Ascending aorta (tissue), 2 donors: Measurements from ENCODE around the gene MTG2. TPM values are rescaled to one million over a fixed set of nuclear protein-coding genes. Genes with fewer than 3 reads are reported as not detected.

Experiments
- DNase-seq, 2 donors: peaks; one replicate each; pipeline ENCODE4 v3.0.0-alpha.2; 2019; ENCODE audit warnings: low spot score in 2 of 2
- H3K27ac ChIP-seq, 2 donors: fragments of 200-600 bp; sonication (generic); one replicate each; pipeline ENCODE4 v1.5.1; 2016 to 2017; ENCODE audit warnings: mild to moderate bottlenecking in 1 of 2
- H3K27me3 ChIP-seq: fragments of 200-600 bp; sonication (generic); one replicate; pipeline ENCODE4 v1.5.1; 2017
- H3K36me3 ChIP-seq, 2 donors: fragments of 200-600 bp; sonication (generic); one replicate each; pipeline ENCODE4 v1.5.1; 2016
- H3K4me1 ChIP-seq, 2 donors: fragments of 200-600 bp; sonication (generic); one replicate each; pipeline ENCODE4 v1.5.1; 2016 to 2017; ENCODE audit warnings: mild to moderate bottlenecking in 1 of 2
- H3K4me3 ChIP-seq, 2 donors: fragments of 200-600 bp; sonication (generic); one replicate each; pipeline ENCODE4 v1.5.1; 2016 to 2017; ENCODE audit warnings: mild to moderate bottlenecking in 1 of 2
- H3K9me3 ChIP-seq, 2 donors: fragments of 200-600 bp; sonication (generic); one replicate each; pipeline ENCODE4 v1.5.1; 2016
- intact Hi-C: fragments of 100-400 bp; cut with DNase I; formaldehyde crosslinking; loops from one replicate; pipeline ENCODE4 v1.15.1; 2023
- total RNA-seq: library from RNA; depleted of rRNA; stranded (reverse); fragments of >200 nt; gene quantifications from one replicate; pipeline ENCODE4 v1.1.0, GENCODE V29; 2016
- TF ChIP-seq, protein P1 (sequence below), 3 experiments: fragments of 200-600 bp in 2 of 3; fragments of 450-650 bp in 1 of 3; sonication (generic) in 2 of 3; IDR thresholded peaks; one replicate each; pipeline ENCODE4 v1.5.1; 2016 to 2019; ENCODE audit warnings: antibody characterized with exemption in 3 of 3, mild to moderate bottlenecking in 1 of 3, moderate library complexity in 1 of 3

The MTG2 gene
- total RNA-seq, 1 donor from 2014 or later, result 14.5 TPM

DNA sequence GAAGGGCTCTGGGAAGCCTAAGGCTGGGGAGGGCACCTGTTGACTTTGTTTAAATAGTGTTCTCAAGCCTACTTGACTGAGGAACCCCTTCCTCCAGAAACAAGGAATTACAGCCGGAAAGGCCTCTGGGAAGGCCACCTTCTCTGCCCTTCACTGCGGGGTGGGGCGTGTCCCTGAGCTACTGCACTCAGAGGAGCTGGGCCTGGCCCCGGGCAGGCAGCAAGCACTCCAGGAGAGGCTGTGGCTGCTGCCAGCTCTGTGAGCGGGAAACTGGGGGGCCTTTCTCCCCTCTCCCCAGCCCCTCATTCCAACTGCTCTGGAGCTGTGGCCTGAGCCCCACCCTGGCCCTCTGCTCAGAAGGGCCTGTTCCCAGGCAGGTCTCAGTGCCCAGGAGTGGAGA is 51.5 kb downstream of the MTG2 start:
- H3K27ac ChIP-seq, result no peak overlapping the region
- TF ChIP-seq, protein P1, sequence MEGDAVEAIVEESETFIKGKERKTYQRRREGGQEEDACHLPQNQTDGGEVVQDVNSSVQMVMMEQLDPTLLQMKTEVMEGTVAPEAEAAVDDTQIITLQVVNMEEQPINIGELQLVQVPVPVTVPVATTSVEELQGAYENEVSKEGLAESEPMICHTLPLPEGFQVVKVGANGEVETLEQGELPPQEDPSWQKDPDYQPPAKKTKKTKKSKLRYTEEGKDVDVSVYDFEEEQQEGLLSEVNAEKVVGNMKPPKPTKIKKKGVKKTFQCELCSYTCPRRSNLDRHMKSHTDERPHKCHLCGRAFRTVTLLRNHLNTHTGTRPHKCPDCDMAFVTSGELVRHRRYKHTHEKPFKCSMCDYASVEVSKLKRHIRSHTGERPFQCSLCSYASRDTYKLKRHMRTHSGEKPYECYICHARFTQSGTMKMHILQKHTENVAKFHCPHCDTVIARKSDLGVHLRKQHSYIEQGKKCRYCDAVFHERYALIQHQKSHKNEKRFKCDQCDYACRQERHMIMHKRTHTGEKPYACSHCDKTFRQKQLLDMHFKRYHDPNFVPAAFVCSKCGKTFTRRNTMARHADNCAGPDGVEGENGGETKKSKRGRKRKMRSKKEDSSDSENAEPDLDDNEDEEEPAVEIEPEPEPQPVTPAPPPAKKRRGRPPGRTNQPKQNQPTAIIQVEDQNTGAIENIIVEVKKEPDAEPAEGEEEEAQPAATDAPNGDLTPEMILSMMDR (IDR thresholded peaks at IDR 0.05), result no peak
- no peaks in the 10 kb centered on the region for H3K9me3 ChIP-seq
- intact Hi-C loops, result loop anchor here (10.0 kb wide), 2 partner anchors 170 to 700 kb away; partner anchors contain the start of genes GID8 and TAF4
- peaks cover under 1 to 2% of the 10 kb centered on the region in 2 donors for H3K4me1 ChIP-seq
- no peak overlapping the region for H3K4me3 ChIP-seq
- H3K36me3 ChIP-seq, result no peaks in the 10 kb centered on the region
- H3K27me3 ChIP-seq, result no peaks in the 10 kb centered on the region
- DNase-seq, result no peak

DNA sequence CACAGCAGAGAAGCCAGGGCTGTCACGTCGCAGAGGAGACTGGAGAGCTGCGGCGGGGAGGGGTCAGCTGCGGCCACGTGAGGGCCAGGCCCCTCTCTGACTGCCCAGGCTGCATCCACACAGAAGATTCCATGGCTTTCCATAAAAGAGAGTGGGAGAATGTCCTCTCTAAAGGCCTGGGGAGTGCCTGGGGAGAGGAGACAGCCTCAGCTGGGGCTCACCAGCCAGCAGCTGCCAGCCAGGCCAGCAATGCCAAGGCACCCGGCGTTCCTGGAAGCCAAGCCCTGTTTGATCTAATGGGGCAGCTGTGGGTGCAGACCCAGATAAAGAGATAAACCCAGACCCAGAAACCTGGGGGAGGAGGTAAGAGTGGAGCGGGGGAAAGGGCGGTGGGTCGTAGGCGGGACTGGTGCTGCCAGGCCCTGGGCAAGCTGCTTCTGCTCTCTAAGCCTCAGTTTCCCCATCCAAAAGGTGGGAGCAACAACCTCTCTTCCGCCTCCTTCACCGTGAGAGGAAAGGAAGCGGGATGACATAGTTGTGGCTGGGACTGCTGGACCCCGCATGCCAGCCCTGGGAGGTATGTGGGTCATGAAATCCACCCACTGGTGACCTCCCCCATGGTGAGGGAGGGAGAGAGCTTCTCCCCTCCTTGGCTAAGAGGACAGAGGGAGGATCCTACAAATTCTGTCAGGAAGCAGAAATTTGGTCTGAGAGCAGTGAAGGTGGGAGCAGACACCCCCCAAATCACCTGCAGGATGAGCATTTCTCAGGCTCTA is 52.4 kb downstream of the MTG2 start:
- TF ChIP-seq, protein P1 (IDR thresholded peaks at IDR 0.05), result no peak
- H3K27ac ChIP-seq, result no peak overlapping the region
- peaks cover 2 to 7% of the 10 kb centered on the region in 2 donors for H3K4me1 ChIP-seq
- no peaks in the 10 kb centered on the region for H3K9me3 ChIP-seq
- no peak for DNase-seq
- intact Hi-C loops, result loop anchor here (5.0 to 10.0 kb wide), 3 partner anchors 170 to 700 kb away; partner anchors contain the start of genes CABLES2, GID8 and TAF4
- no peak overlapping the region for H3K4me3 ChIP-seq
- H3K27me3 ChIP-seq, result no peaks in the 10 kb centered on the region
- no peaks in the 10 kb centered on the region for H3K36me3 ChIP-seq

DNA sequence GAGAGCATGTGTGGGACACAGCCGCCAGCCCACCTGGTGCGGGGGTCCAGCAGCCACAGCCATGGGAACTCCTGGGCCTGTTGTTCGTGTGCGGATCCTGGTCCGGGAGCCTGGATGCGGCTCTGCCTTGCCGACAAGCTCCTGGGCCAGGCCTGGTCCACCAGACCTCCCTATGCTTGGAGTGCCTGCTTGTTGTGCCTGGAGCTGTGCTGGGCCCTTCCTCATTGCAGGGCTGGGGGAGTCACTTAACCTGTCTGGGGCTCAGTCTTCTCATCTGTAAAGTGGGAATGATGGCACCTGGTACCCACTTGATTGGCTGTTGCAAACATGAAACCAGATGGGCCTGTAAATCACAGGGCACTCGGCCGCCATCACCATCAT is 52.9 kb downstream of the MTG2 start:
- H3K27me3 ChIP-seq, result no peaks in the 10 kb centered on the region
- no peak overlapping the region for H3K27ac ChIP-seq
- H3K36me3 ChIP-seq, result no peaks in the 10 kb centered on the region
- peaks cover 2 to 7% of the 10 kb centered on the region in 2 donors for H3K4me1 ChIP-seq
- DNase-seq, result no peak
- no peaks in the 10 kb centered on the region for H3K9me3 ChIP-seq
- TF ChIP-seq, protein P1 (IDR thresholded peaks at IDR 0.05), result no peak
- H3K4me3 ChIP-seq, result no peak overlapping the region
- intact Hi-C loops, result loop anchor here (5.0 to 10.0 kb wide), 3 partner anchors 171 to 699 kb away; partner anchors contain the start of genes CABLES2, GID8 and TAF4

DNA sequence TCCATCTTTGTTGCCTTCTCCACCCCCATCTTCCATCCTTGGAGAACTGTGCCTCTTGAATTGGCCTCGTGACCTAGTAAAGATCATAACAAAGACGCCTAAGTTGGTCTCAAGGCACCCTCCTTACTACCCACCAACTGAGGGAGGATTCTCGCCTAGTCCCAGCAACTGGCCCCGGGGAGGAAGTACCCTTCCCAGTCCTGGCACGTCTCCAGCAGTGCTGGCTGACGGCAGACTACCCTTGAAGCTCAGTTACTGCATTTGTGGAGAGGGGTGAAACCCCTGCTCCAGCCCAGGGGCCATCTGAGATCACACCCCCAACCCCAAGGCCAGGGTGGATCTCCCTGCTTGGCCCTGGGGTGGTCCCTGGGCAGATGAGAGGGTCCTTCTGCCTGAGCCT is 53.4 kb downstream of the MTG2 start:
- no peaks in the 10 kb centered on the region for H3K9me3 ChIP-seq
- H3K4me3 ChIP-seq, result no peak overlapping the region
- intact Hi-C loops, result loop anchor here (5.0 to 10.0 kb wide), 3 partner anchors 171 to 699 kb away; partner anchors contain the start of genes CABLES2, GID8 and TAF4
- H3K4me1 ChIP-seq, result peaks cover 2 to 7% of the 10 kb centered on the region in 2 donors
- no peak for DNase-seq
- no peaks in the 10 kb centered on the region for H3K27me3 ChIP-seq
- no peaks in the 10 kb centered on the region for H3K36me3 ChIP-seq
- TF ChIP-seq, protein P1 (IDR thresholded peaks at IDR 0.05), result no peak
- no peak overlapping the region for H3K27ac ChIP-seq

DNA sequence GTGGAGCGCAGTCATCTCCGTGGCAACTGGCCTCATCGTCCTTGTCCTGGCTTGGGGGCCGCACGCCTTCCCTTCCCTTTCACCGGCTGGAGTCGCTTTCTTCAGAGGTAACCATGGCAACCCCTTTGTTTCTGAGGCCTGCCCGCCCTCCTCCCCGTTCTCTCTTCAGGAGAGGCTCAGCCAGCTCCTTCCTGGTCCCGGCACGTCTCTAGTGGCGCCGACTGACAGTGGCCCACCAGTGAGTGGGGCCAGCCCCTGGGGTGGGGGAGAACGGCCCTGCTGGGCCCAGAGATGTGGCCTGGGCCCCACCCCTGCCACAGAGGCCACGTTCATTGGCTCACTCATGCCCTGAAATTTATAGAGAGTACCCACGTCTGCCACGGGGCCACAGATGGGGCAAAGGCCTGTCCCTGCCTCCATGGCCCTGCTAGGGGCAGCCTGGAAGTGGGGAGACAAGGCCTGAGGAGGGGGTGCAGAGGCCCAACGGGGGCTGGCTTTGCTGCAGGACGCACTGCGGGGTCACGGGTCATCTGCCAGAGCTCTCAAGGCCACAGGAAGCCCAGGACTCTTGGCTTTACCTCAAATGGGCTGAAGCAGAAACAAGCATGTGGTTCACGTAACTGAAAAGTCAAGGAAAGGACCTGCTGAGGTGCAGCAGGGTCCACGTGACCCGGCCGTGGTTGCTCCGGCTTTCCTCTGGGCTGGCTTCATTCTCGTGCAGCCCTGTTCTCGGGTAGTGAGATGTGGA is 54.1 kb downstream of the MTG2 start:
- intact Hi-C loops, result loop anchor here (5.0 to 10.0 kb wide), 3 partner anchors 170 to 698 kb away; partner anchors contain the start of genes CABLES2, GID8 and TAF4
- no peak overlapping the region for H3K27ac ChIP-seq
- TF ChIP-seq, protein P1 (IDR thresholded peaks at IDR 0.05), result no peak
- peaks cover 2 to 7% of the 10 kb centered on the region in 2 donors for H3K4me1 ChIP-seq
- DNase-seq, result no peak
- no peaks in the 10 kb centered on the region for H3K36me3 ChIP-seq
- H3K4me3 ChIP-seq, result no peak overlapping the region
- no peaks in the 10 kb centered on the region for H3K9me3 ChIP-seq
- H3K27me3 ChIP-seq, result no peaks in the 10 kb centered on the region
